Measurements from ENCODE around the gene OSBPL6. TPM values are rescaled to one million over a fixed set of nuclear protein-coding genes. Genes with fewer than 3 reads are reported as not detected.

OSBPL6 gene
- total and polyA plus RNA-seq, 2 donors from 2014 or later, result 0.91 to 1.4 TPM

- Histone ChIP-seq H3K9me3 (ENCODE audit: control insufficient read depth in 2 of 3, insufficient read depth in 1 of 3, low read length in 3 of 3) (no peaks in the 10 kb centered on the region), H3K9ac (ENCODE audit: low read length in 3 of 3) (no peak overlapping the region), H3K27ac (ENCODE audit: low read depth in 2 of 2, low read length in 2 of 2) (no peak overlapping the region), H3K27me3 (ENCODE audit: control insufficient read depth, insufficient read depth, low read length) (no peaks in the 10 kb centered on the region), H3K4me3 (ENCODE audit: low read length in 3 of 3) (no peak overlapping the region), H3K36me3 (ENCODE audit: control insufficient read depth in 2 of 3, insufficient read depth in 3 of 3, low read length in 3 of 3) (no peaks in the 10 kb centered on the region), H3K4me1 (ENCODE audit: control insufficient read depth in 2 of 3, insufficient read depth in 2 of 3, low read depth in 1 of 3, low read length in 3 of 3) (no peaks in the 10 kb centered on the region)
- intact Hi-C loops (cut with DNase I), result no loop called here
- DNase-seq (no peak), FAIRE-seq (no peak)
- TF ChIP-seq, protein P1, sequence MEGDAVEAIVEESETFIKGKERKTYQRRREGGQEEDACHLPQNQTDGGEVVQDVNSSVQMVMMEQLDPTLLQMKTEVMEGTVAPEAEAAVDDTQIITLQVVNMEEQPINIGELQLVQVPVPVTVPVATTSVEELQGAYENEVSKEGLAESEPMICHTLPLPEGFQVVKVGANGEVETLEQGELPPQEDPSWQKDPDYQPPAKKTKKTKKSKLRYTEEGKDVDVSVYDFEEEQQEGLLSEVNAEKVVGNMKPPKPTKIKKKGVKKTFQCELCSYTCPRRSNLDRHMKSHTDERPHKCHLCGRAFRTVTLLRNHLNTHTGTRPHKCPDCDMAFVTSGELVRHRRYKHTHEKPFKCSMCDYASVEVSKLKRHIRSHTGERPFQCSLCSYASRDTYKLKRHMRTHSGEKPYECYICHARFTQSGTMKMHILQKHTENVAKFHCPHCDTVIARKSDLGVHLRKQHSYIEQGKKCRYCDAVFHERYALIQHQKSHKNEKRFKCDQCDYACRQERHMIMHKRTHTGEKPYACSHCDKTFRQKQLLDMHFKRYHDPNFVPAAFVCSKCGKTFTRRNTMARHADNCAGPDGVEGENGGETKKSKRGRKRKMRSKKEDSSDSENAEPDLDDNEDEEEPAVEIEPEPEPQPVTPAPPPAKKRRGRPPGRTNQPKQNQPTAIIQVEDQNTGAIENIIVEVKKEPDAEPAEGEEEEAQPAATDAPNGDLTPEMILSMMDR (IDR thresholded peaks at IDR 0.05; ENCODE audit: borderline replicate concordance, extremely low read depth, insufficient read depth), result no peak
Measured at GRCh38 chr2:178307650-178308049, 113.3 kb downstream of the OSBPL6 start.

DNA sequence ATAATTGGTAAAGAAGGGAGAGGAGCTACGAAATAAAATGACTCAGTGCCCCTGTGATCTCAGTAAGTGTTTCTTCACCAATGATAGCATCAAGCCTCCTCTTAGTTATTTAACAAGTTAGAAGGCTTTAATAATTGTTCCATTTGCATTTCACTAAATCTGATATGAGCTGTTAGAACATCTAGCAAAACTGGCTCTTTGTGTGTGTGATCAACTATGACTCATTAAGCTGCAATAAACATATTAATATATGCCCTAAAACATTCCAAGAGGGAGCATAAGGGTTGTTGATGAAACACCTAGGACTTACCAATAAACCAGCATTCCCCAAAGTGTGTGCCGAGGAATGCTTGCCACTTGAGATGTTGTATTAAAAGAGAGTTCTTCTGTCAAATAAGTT lies 115.2 kb downstream of the OSBPL6 start:
- no peaks in the 10 kb centered on the region for H3K36me3 ChIP-seq (ENCODE audit: control insufficient read depth in 2 of 3, insufficient read depth in 3 of 3, low read length in 3 of 3)
- no peak for FAIRE-seq
- DNase-seq, result no peak
- H3K9me3 ChIP-seq (ENCODE audit: control insufficient read depth in 2 of 3, insufficient read depth in 1 of 3, low read length in 3 of 3), result no peaks in the 10 kb centered on the region
- intact Hi-C loops (cut with DNase I), result no loop called here
- H3K4me3 ChIP-seq (ENCODE audit: low read length in 3 of 3), result no peak overlapping the region
- TF ChIP-seq, protein P1 (IDR thresholded peaks at IDR 0.05; ENCODE audit: borderline replicate concordance, extremely low read depth, insufficient read depth), result no peak
- no peaks in the 10 kb centered on the region for H3K27me3 ChIP-seq (ENCODE audit: control insufficient read depth, insufficient read depth, low read length)
- no peak overlapping the region for H3K27ac ChIP-seq (ENCODE audit: low read depth in 2 of 2, low read length in 2 of 2)
- no peak overlapping the region for H3K9ac ChIP-seq (ENCODE audit: low read length in 3 of 3)
- H3K4me1 ChIP-seq (ENCODE audit: control insufficient read depth in 2 of 3, insufficient read depth in 2 of 3, low read depth in 1 of 3, low read length in 3 of 3), result no peaks in the 10 kb centered on the region

GRCh38 chr2:178315078-178315477 lies 120.8 kb downstream of the OSBPL6 start:
- Histone ChIP-seq H3K27me3 (ENCODE audit: control insufficient read depth, insufficient read depth, low read length) (no peaks in the 10 kb centered on the region), H3K27ac (ENCODE audit: low read depth in 2 of 2, low read length in 2 of 2) (no peak overlapping the region), H3K9me3 (ENCODE audit: control insufficient read depth in 2 of 3, insufficient read depth in 1 of 3, low read length in 3 of 3) (no peaks in the 10 kb centered on the region), H3K4me3 (ENCODE audit: low read length in 3 of 3) (no peak overlapping the region), H3K4me1 (ENCODE audit: control insufficient read depth in 2 of 3, insufficient read depth in 2 of 3, low read depth in 1 of 3, low read length in 3 of 3) (no peaks in the 10 kb centered on the region), H3K9ac (ENCODE audit: low read length in 3 of 3) (no peak overlapping the region), H3K36me3 (ENCODE audit: control insufficient read depth in 2 of 3, insufficient read depth in 3 of 3, low read length in 3 of 3) (no peaks in the 10 kb centered on the region)
- intact Hi-C loops (cut with DNase I), result no loop called here
- DNase-seq (no peak), FAIRE-seq (no peak)
- TF ChIP-seq, protein P1 (IDR thresholded peaks at IDR 0.05; ENCODE audit: borderline replicate concordance, extremely low read depth, insufficient read depth), result no peak

DNA sequence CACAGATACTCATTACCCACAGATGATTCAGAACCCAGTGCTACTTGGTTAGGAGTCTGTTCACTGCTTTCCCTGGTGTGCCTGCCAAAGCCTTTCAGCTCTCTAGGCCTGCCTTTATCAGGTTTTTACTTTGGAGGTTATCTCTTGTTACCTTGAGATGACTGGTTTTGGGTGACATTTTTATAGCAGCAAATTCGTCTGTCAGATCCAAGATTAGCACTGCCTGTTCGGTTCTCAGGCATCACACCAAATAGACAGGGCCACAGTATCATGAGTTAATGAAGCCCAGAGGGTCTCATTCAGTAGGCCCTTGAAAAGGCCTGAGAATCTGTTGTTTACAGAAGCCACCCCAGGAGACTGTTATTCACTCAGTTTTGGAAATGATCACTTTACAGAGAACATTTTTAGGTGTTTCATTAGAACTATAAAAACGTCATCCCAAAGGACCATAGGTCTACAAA lies 121.2 kb downstream of the OSBPL6 start:
- H3K4me1 ChIP-seq (ENCODE audit: control insufficient read depth in 2 of 3, insufficient read depth in 2 of 3, low read depth in 1 of 3, low read length in 3 of 3), result no peaks in the 10 kb centered on the region
- no peaks in the 10 kb centered on the region for H3K36me3 ChIP-seq (ENCODE audit: control insufficient read depth in 2 of 3, insufficient read depth in 3 of 3, low read length in 3 of 3)
- TF ChIP-seq, protein P1 (IDR thresholded peaks at IDR 0.05; ENCODE audit: borderline replicate concordance, extremely low read depth, insufficient read depth), result no peak
- H3K9ac ChIP-seq (ENCODE audit: low read length in 3 of 3), result no peak overlapping the region
- FAIRE-seq, result no peak
- no peaks in the 10 kb centered on the region for H3K27me3 ChIP-seq (ENCODE audit: control insufficient read depth, insufficient read depth, low read length)
- H3K27ac ChIP-seq (ENCODE audit: low read depth in 2 of 2, low read length in 2 of 2), result no peak overlapping the region
- intact Hi-C loops (cut with DNase I), result no loop called here
- H3K9me3 ChIP-seq (ENCODE audit: control insufficient read depth in 2 of 3, insufficient read depth in 1 of 3, low read length in 3 of 3), result no peaks in the 10 kb centered on the region
- DNase-seq, result peak in 2 of 5 donors; percentile 34 to 37
- H3K4me3 ChIP-seq (ENCODE audit: low read length in 3 of 3), result no peak overlapping the region

Data from kidney (tissue), 14 donors.